ENCODE measurements around the gene RNF19B.
"Not testable (repeated sequence)": the region's sequence is repeated elsewhere in the genome, so short reads cannot be mapped to it uniquely, and the experiment has no call there.

RNF19B gene

GRCh38 chr1:32927441-32927840 is 37.2 kb downstream of the RNF19B start:
- no peak for DNase-seq

- no peak for DNase-seq
Measured at GRCh38 chr1:32926562-32926961, 38.0 kb downstream of the RNF19B start.

GRCh38 chr1:32925403-32926162 is 39.0 kb downstream of the RNF19B start:
- no peak for DNase-seq

- DNase-seq: no peak
Measured at GRCh38 chr1:32924881-32925344, 39.7 kb downstream of the RNF19B start.

- DNase-seq: no peak
Measured at GRCh38 chr1:32920833-32921232, 43.8 kb downstream of the RNF19B start.

GRCh38 chr1:32919811-32920733 is 44.5 kb downstream of the RNF19B start:
- DNase-seq: no peak

- DNase-seq: no peak
Measured at GRCh38 chr1:32918179-32918578, 46.4 kb downstream of the RNF19B start.

- no peak for DNase-seq
Measured at GRCh38 chr1:32917521-32917920, 47.1 kb downstream of the RNF19B start.

GRCh38 chr1:32915766-32916706 is 48.6 kb downstream of the RNF19B start:
- DNase-seq: no peak

- no peak for DNase-seq
Measured at GRCh38 chr1:32910319-32910718, 54.3 kb downstream of the RNF19B start.

GRCh38 chr1:32907435-32907834 is 57.2 kb downstream of the RNF19B start:
- no peak for DNase-seq

- no peak for DNase-seq
Measured at GRCh38 chr1:32906654-32907053, 58.0 kb downstream of the RNF19B start.

- DNase-seq: not testable (repeated sequence)
Measured at GRCh38 chr1:32905588-32905987, 59.0 kb downstream of the RNF19B start.

- no peak for DNase-seq
Measured at GRCh38 chr1:32904797-32905196, 59.8 kb downstream of the RNF19B start.

- no peak for DNase-seq
Measured at GRCh38 chr1:32903991-32904785, 60.4 kb downstream of the RNF19B start.

- no peak for DNase-seq
Measured at GRCh38 chr1:32902535-32902920, 62.1 kb downstream of the RNF19B start.

GRCh38 chr1:32901823-32902534 is 62.6 kb downstream of the RNF19B start:
- DNase-seq: no peak

GRCh38 chr1:32900956-32901822 is 63.4 kb downstream of the RNF19B start, which contains the start of gene TMEM54:
Gene TMEM54 (minus strand): TSS chr1:32901389. CDS start chr1:32901238, 151 bp downstream.
- DNase-seq: no peak

GRCh38 chr1:32900371-32900955 is 64.1 kb downstream of the RNF19B start:
- no peak for DNase-seq
